Measurements from ENCODE around the gene FZD10.

FZD10 gene

GRCh38 chr12:130162267-130162666 is at the start of gene FZD10:
FZD10 (plus strand) TSS chr12:130162464; CDS start chr12:130162943, 479 bp downstream.
- no peak for DNase-seq

- no peak for DNase-seq
These were observed 47.3 kb upstream of the FZD10 start for GRCh38 chr12:130114952-130115351.

- DNase-seq = no peak
These were observed 46.6 kb upstream of the FZD10 start for GRCh38 chr12:130115646-130116045.

GRCh38 chr12:130116791-130117190 is 45.5 kb upstream of the FZD10 start:
- DNase-seq = no peak

- DNase-seq = no peak
These were observed 45.0 kb upstream of the FZD10 start for GRCh38 chr12:130117233-130117632.

- DNase-seq = no peak
These were observed 44.6 kb upstream of the FZD10 start for GRCh38 chr12:130117701-130118100.

GRCh38 chr12:130118181-130118580 is 44.1 kb upstream of the FZD10 start:
- DNase-seq = no peak

GRCh38 chr12:130119241-130119861 is 42.9 kb upstream of the FZD10 start:
- no peak for DNase-seq

- no peak for DNase-seq
These were observed 42.1 kb upstream of the FZD10 start for GRCh38 chr12:130120012-130120805.

- DNase-seq = no peak
These were observed 40.9 kb upstream of the FZD10 start for GRCh38 chr12:130121226-130122000.

GRCh38 chr12:130122356-130122755 is 39.9 kb upstream of the FZD10 start:
- DNase-seq = no peak

- no peak for DNase-seq
These were observed 38.2 kb upstream of the FZD10 start for GRCh38 chr12:130124106-130124505.

GRCh38 chr12:130124605-130125244 is 37.5 kb upstream of the FZD10 start:
- DNase-seq = no peak

- no peak for DNase-seq
These were observed 36.2 kb upstream of the FZD10 start for GRCh38 chr12:130126023-130126432.

GRCh38 chr12:130127532-130127911 is 34.7 kb upstream of the FZD10 start:
- DNase-seq = no peak

- DNase-seq = no peak
These were observed 34.1 kb upstream of the FZD10 start for GRCh38 chr12:130127912-130128789.

- no peak for DNase-seq
These were observed 33.2 kb upstream of the FZD10 start for GRCh38 chr12:130128790-130129735.

- DNase-seq = no peak
These were observed 31.9 kb upstream of the FZD10 start for GRCh38 chr12:130130346-130130745.

GRCh38 chr12:130131025-130131424 is 31.2 kb upstream of the FZD10 start:
- no peak for DNase-seq

- DNase-seq = no peak
These were observed 30.5 kb upstream of the FZD10 start for GRCh38 chr12:130131801-130132200.
